Activated CD8-positive, alpha-beta memory T cell treated with anti-CD3 and anti-CD28 coated beads, Interleukin-2, amount 10 ng/mL, durations not matched to agents 7 days and 5 days (primary cell): ENCODE results near the gene PTPN4. TPM values are rescaled to one million over a fixed set of nuclear protein-coding genes. Genes with fewer than 3 reads are reported as not detected.

Source experiments
- ATAC-seq: fragments of 150-1000 bp; cut with Tn5 transposase; one replicate; pipeline ENCODE4 v1.10.0; 2021; ENCODE audit warnings: moderate library complexity
- CTCF ChIA-PET: fragments of 350-600 bp; sonication (Branson Sonifier 250); formaldehyde crosslinking; loops from one replicate; lab custom pipeline; 2021; ENCODE audit warnings: antibody characterized with exemption; lab: Charles Lee
- DNase-seq: peaks from one replicate; pipeline ENCODE4 v3.0.0-alpha.2; 2020
- H3K27ac Mint-ChIP-seq: one replicate; pipeline ENCODE4 v1.8.0; 2021; ENCODE audit warnings: mild to moderate bottlenecking, mixed read lengths
- H3K27me3 Mint-ChIP-seq: one replicate; pipeline ENCODE4 v1.8.0; 2021; ENCODE audit warnings: mixed read lengths
- H3K36me3 Mint-ChIP-seq: one replicate; pipeline ENCODE4 v1.8.0; 2021; ENCODE audit warnings: mild to moderate bottlenecking, mixed read lengths
- H3K4me1 Mint-ChIP-seq: one replicate; pipeline ENCODE4 v1.8.0; 2021; ENCODE audit warnings: mixed read lengths
- H3K4me3 Mint-ChIP-seq: one replicate; pipeline ENCODE4 v1.8.0; 2021; ENCODE audit warnings: mild to moderate bottlenecking, moderate library complexity, mixed read lengths
- H3K9me3 Mint-ChIP-seq: one replicate; pipeline ENCODE4 v1.8.0; 2022; ENCODE audit warnings: low read depth, mixed read lengths
- total RNA-seq, 2 experiments: library from RNA; stranded (reverse); gene quantifications; one replicate each; pipeline ENCODE4 v1.2.3, GENCODE V29; 2021

The PTPN4 gene
- total RNA-seq, 2 experiments from 2014 or later = 76.4 to 92.2 TPM

- CTCF ChIA-PET = interaction anchor here (1.0 to 7.6 kb wide), 3 partner anchors 69 to 416 kb away, joined by 3 to 67 read pairs (median 3); partner anchors contain the start of gene TMEM177
- ATAC-seq (no peak), DNase-seq (no peak)
- Mint-ChIP-seq H3K27ac (peak overlapping the region; percentile 94), H3K9me3 (no peaks in the 10 kb centered on the region), H3K27me3 (no peaks in the 10 kb centered on the region), H3K4me3 (peak overlapping the region; percentile 91), H3K36me3 (peaks cover 1% of the 10 kb centered on the region), H3K4me1 (peaks cover 38% of the 10 kb centered on the region)
Measured at GRCh38 chr2:119758881-119759450, 756 bp upstream of the PTPN4 start.

DNA sequence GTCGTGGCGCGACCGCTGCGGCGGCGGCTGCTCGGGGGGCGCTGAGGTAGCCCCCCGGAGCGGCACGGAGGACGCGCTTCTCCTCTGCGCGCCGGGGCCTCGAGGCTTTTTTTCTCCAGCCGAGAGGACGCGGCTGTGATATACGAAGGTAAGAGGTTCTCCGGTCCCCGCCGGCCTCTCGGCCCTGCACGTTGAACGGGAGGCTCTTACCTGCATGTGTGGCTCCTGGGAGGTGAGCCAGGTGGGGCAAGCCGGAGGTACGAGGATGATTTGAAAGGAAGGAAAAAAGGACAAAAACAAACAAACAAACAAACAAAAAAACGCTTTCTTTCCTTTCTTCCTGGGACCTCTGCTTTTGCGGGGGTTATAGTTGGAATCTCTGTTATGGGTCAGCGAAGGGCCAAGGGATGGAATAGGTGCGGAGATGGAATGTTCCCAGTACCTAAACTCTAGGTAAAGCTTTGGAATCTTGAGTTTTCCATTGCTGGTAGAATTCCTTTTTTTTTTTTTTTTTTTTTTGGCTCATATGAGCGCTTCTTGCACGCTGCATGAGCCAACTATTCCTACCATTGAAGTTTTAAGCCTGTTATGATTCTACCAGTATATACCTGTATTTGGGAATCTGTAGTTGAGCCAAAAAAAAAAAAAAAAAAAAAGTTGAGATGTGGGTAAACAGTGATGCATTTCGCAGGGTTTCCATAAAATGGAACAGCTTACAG lies 674 bp downstream of the PTPN4 start:
- peaks cover 4% of the 10 kb centered on the region for H3K36me3 Mint-ChIP-seq
- DNase-seq = no peak
- H3K4me3 Mint-ChIP-seq = peak overlapping the region; percentile 91
- no peaks in the 10 kb centered on the region for H3K27me3 Mint-ChIP-seq
- H3K4me1 Mint-ChIP-seq = peaks cover 43% of the 10 kb centered on the region
- no peaks in the 10 kb centered on the region for H3K9me3 Mint-ChIP-seq
- ATAC-seq = no peak
- H3K27ac Mint-ChIP-seq = peak overlapping the region; percentile 87
- CTCF ChIA-PET = interaction anchor here (0.6 to 1.6 kb wide), 9 partner anchors 14 to 553 kb away, joined by 3 read pairs; partner anchors contain the start of genes EPB41L5 and TMEM177

DNA sequence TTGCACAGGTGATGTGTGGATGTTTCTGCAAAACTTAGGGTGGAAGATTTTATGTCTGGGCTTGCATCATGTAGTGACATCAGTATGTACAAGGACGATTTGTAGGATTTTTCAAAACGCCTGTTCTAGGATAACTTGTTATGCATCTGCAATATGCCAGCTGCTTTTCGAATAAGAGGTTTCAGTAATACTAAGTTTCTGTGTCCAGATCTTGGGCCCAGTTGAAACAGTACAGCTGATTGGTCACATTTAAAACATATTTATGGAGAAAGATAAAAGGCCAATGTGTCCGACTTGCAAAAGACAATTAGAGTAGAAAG lies 1.2 kb downstream of the PTPN4 start:
- Mint-ChIP-seq H3K27ac (peak overlapping the region; percentile 87), H3K4me1 (peaks cover 48% of the 10 kb centered on the region), H3K36me3 (peaks cover 8% of the 10 kb centered on the region), H3K27me3 (no peaks in the 10 kb centered on the region), H3K4me3 (peak overlapping the region; percentile 91), H3K9me3 (peaks cover 3% of the 10 kb centered on the region)
- DNase-seq (no peak), ATAC-seq (no peak)
- CTCF ChIA-PET = interaction anchor here (0.7 to 1.6 kb wide), 7 partner anchors 13 to 552 kb away, joined by 3 read pairs; partner anchors contain the start of gene EPB41L5

DNA sequence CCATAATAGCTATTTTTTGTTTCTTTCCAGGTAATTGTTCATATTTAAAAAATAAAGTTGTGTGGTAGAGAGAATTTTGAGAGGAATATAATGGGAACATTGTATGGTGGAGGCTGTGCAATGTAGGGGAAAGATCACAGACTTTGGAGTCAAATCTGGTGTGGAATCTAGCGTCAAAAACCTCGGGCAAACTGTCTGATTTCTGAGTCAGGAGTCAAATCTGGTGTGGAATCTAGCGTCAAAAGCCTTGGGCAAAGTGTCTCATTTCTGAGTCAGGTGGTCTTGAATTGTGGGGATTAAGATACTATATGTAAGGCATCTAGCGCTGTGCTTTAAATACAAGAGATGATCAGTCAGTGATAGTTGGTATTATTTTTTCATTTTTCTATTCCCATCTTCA lies 5.1 kb downstream of the PTPN4 start:
- Mint-ChIP-seq H3K27ac (no peak overlapping the region), H3K36me3 (peaks cover 6% of the 10 kb centered on the region), H3K4me3 (no peak overlapping the region), H3K27me3 (no peaks in the 10 kb centered on the region), H3K9me3 (peaks cover 3% of the 10 kb centered on the region), H3K4me1 (peaks cover 35% of the 10 kb centered on the region)
- ATAC-seq = no peak
- no peak for DNase-seq
- CTCF ChIA-PET = interaction anchor here (1.1 to 1.4 kb wide), 2 partner anchors 58 to 63 kb away, joined by 3 to 5 read pairs; no protein-coding TSS in a partner anchor

DNA sequence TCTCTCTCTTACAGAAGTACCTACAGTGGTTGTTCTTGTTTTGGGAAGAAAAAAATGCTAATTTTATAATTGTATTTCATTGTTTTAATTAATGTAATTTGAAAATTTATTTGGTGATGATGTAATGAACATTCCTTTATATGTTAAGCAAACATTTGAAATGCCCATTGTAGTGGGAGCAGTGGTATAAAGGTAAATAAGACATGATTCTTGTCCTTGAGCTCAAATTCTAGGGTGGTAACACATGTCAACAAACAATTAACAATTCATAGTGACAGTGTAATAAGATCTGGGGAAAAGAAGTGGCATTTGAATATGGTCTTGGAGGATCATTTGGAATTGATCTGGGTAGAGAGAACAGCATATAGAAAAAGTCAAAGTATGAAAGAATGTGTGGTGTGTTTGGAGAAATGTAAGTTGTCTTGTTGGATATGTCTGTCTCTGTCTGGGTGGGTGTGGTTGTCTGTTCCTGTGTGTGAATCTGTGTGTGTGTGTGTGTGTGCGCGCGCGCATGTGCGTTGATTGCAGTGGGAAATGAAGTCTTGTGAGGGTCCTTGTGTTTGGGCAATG lies 5.8 kb downstream of the PTPN4 start:
- H3K27ac Mint-ChIP-seq = no peak overlapping the region
- H3K4me1 Mint-ChIP-seq = peaks cover 35% of the 10 kb centered on the region
- peaks cover 3% of the 10 kb centered on the region for H3K9me3 Mint-ChIP-seq
- CTCF ChIA-PET = interaction anchor here (1.1 to 1.4 kb wide), 2 partner anchors 58 to 62 kb away, joined by 3 to 5 read pairs; no protein-coding TSS in a partner anchor
- H3K27me3 Mint-ChIP-seq = no peaks in the 10 kb centered on the region
- peaks cover 6% of the 10 kb centered on the region for H3K36me3 Mint-ChIP-seq
- no peak overlapping the region for H3K4me3 Mint-ChIP-seq
- ATAC-seq (no peak), DNase-seq (no peak)

DNA sequence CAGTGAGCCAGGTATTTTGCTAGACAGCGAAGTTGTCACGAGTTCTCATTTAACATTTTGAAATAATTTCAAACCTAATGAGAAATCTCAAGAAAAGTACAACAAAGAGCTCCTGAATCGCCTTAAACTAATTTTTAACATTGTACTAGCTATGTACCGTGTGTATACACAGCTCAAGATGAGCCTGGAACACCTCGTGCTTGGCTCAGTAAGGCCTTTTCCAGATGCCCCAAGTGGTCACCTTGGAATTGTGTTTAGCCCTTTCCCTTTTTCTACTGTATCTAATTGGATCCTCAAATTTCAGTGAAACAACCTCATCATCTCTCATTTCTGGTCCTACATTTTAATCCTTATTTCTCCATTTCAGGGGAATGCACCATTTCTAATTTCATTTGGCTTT lies 7.2 kb downstream of the PTPN4 start:
- Mint-ChIP-seq H3K27ac (no peak overlapping the region), H3K9me3 (peaks cover 3% of the 10 kb centered on the region), H3K27me3 (no peaks in the 10 kb centered on the region), H3K4me3 (no peak overlapping the region), H3K4me1 (peaks cover 25% of the 10 kb centered on the region), H3K36me3 (peaks cover 6% of the 10 kb centered on the region)
- no peak for ATAC-seq
- CTCF ChIA-PET = no interaction called here
- no peak for DNase-seq

DNA sequence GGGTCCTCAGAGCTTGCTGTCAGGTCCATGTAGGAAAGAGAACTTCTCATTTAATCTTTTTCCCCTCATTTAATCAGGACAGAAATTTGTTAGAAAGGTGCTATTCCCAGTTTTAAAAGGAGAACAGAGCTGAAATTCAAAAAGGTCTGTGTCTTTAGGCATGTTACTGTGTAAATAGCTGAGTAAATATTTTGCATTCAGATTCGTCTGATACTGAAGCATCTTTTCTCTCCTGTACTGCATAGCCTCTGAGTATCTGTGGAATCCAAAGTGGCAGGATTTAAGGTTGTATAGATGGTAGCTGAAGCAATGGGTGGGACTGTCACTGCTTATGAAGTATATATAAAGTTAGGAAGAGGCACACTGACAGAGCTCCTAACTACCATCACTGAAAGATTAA lies 9.0 kb downstream of the PTPN4 start:
- H3K4me3 Mint-ChIP-seq = no peak overlapping the region
- CTCF ChIA-PET = interaction anchor here (1.3 kb wide), 1 partner anchor 57 kb away, joined by 4 read pairs; no protein-coding TSS in a partner anchor
- H3K27me3 Mint-ChIP-seq = no peaks in the 10 kb centered on the region
- H3K4me1 Mint-ChIP-seq = peaks cover 14% of the 10 kb centered on the region
- H3K27ac Mint-ChIP-seq = no peak overlapping the region
- H3K9me3 Mint-ChIP-seq = peaks cover 3% of the 10 kb centered on the region
- DNase-seq = no peak
- ATAC-seq = no peak
- H3K36me3 Mint-ChIP-seq = peaks cover 6% of the 10 kb centered on the region

DNA sequence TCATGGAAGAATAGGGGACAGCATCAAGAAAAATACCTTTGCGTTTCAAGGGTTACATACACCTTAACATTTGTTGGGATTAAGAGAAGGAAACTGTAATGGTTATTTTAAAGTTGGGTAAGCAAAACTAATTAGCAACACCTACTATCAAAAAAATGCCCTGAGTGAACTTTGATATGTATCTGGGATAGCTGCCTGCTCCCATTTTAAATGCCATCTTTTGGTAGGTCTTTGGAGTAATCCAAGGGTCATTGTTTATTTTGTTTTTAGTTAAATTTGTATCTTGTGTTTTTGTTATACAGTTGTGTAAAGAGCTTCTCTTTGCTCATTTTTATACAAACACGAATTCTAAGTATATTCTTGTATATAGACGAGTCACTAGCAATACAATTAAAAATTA lies 9.9 kb downstream of the PTPN4 start:
- CTCF ChIA-PET = no interaction called here
- DNase-seq (no peak), ATAC-seq (no peak)
- no peak overlapping the region for H3K4me3 Mint-ChIP-seq
- no peak overlapping the region for H3K27ac Mint-ChIP-seq
- H3K9me3 Mint-ChIP-seq = peaks cover 3% of the 10 kb centered on the region
- peaks cover 9% of the 10 kb centered on the region for H3K4me1 Mint-ChIP-seq
- H3K27me3 Mint-ChIP-seq = no peaks in the 10 kb centered on the region
- H3K36me3 Mint-ChIP-seq = peaks cover 12% of the 10 kb centered on the region

DNA sequence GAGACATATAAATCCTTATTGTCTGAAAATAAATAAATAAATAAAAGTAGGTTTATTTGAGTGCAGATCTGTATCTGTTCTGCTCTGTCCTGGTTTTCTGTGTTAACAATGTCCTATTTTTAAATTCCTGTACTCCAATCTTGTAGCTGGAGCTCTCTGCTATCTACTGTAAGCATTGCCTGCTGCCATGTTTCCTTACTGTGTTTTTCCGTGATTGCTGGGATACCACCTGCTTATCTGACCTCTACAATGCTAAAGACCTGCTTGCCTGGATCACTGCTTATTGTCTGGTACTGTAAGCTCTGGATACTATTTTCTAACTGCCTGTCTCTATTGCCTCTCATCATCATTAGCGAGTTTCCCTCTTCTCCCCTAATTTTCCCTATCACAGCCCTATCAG lies 11.6 kb downstream of the PTPN4 start:
- Mint-ChIP-seq H3K4me3 (no peak overlapping the region), H3K4me1 (peaks cover 2% of the 10 kb centered on the region), H3K9me3 (no peaks in the 10 kb centered on the region), H3K27me3 (no peaks in the 10 kb centered on the region), H3K36me3 (peaks cover 9% of the 10 kb centered on the region), H3K27ac (no peak overlapping the region)
- DNase-seq (no peak), ATAC-seq (no peak)
- CTCF ChIA-PET = no interaction called here

- CTCF ChIA-PET = no interaction called here
- no peaks in the 10 kb centered on the region for H3K27me3 Mint-ChIP-seq
- no peak for ATAC-seq
Measured at GRCh38 chr2:119772128-119772527, 12.4 kb downstream of the PTPN4 start.

DNA sequence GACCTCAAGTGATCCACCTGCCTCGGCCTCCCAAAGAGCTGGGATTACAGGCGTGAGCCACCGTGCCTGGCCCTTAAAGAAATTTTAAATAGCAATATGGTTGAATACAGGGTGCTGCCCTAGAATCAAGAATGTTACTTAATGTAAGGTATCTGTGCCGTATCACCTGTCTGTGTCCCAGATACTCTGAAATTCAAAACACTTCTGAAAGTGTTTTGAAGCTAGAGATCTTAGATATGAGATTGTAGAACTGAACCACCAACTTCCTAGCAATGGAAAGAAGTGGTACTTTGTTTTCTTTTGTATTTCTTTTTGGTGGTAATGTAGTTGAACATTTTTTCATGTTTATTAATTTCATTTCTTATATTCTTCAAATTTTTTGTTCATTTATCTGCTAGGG lies 13.0 kb downstream of the PTPN4 start:
- CTCF ChIA-PET = no interaction called here
- H3K36me3 Mint-ChIP-seq = peaks cover 10% of the 10 kb centered on the region
- H3K4me1 Mint-ChIP-seq = peaks cover 2% of the 10 kb centered on the region
- H3K4me3 Mint-ChIP-seq = no peak overlapping the region
- no peaks in the 10 kb centered on the region for H3K9me3 Mint-ChIP-seq
- no peak overlapping the region for H3K27ac Mint-ChIP-seq
- no peaks in the 10 kb centered on the region for H3K27me3 Mint-ChIP-seq
- DNase-seq (no peak), ATAC-seq (no peak)

More at GRCh38 chr2:119772128-119772527, 12.4 kb downstream of the PTPN4 start:
- Mint-ChIP-seq H3K4me1 (peaks cover 2% of the 10 kb centered on the region), H3K9me3 (no peaks in the 10 kb centered on the region), H3K4me3 (no peak overlapping the region), H3K36me3 (peaks cover 10% of the 10 kb centered on the region), H3K27ac (no peak overlapping the region)
- DNase-seq = no peak

DNA sequence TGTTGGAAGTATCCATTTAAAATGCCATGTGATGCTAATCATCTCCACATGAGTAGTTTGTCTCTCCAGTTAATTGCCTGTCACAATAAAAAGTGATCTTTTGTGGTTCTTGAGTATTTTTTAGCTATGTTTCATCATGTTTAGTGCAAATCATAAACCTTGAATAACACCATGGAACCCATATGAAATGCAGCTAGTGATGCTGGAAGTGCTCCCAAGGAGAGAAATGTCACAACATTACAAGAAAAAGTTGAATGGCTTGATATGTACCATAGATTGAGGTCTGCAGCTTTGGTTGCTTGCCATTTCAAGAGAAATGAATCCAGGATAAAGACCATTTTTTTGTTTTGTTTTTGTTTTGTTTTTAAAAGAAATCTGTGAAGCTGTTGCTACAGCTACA lies 14.3 kb downstream of the PTPN4 start:
- Mint-ChIP-seq H3K27me3 (no peaks in the 10 kb centered on the region), H3K27ac (no peak overlapping the region), H3K36me3 (peaks cover 10% of the 10 kb centered on the region), H3K4me3 (no peak overlapping the region), H3K9me3 (no peaks in the 10 kb centered on the region), H3K4me1 (peaks cover 2% of the 10 kb centered on the region)
- DNase-seq (no peak), ATAC-seq (no peak)
- CTCF ChIA-PET = interaction anchor here (1.2 kb wide), 2 partner anchors 13 to 46 kb away, joined by 3 read pairs; no protein-coding TSS in a partner anchor

DNA sequence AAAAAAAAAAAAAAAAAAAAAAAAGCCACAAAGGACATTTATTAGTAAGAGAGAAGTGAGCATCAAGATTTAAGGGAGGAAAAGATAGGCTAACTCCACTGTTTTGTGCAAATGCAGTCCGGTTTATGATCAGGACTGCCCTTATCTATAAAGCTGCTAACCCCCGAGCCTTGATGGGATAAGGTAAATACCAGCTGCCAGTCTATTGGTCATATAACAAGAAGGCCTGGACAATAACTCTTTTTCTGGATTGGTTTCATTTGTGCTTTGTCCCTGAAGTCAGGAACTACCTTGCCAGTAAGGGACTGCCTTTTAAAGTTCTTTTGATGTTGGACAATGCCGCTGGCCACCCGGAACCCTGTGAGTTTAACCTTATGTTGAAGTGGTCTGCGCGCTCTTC lies 15.4 kb downstream of the PTPN4 start:
- Mint-ChIP-seq H3K27me3 (no peaks in the 10 kb centered on the region), H3K4me3 (no peak overlapping the region), H3K36me3 (peaks cover 12% of the 10 kb centered on the region), H3K9me3 (no peaks in the 10 kb centered on the region), H3K27ac (no peak overlapping the region), H3K4me1 (peaks cover 2% of the 10 kb centered on the region)
- DNase-seq (no peak), ATAC-seq (no peak)
- CTCF ChIA-PET = interaction anchor here (1.2 kb wide), 1 partner anchor 45 kb away, joined by 3 read pairs; no protein-coding TSS in a partner anchor
